T1000 (cell line): ENCODE data around the gene BARX2.

Experiments
- DNase-seq: peaks from one replicate; lab custom pipeline; 2025; ENCODE audit warnings: mixed read lengths; lab: John Stamatoyannopoulos, UW

The BARX2 gene

GRCh38 chr11:129402206-129403171, 26.8 kb downstream of the BARX2 start:
- no peak for DNase-seq

GRCh38 chr11:129404731-129405130, 29.1 kb downstream of the BARX2 start:
- no peak for DNase-seq

- no peak for DNase-seq
These were observed 33.3 kb downstream of the BARX2 start for GRCh38 chr11:129408865-129409444.

- DNase-seq, result no peak
These were observed 34.8 kb downstream of the BARX2 start for GRCh38 chr11:129410395-129410960.

- no peak for DNase-seq
These were observed 36.8 kb downstream of the BARX2 start for GRCh38 chr11:129412494-129412893.

- no peak for DNase-seq
These were observed 38.7 kb downstream of the BARX2 start for GRCh38 chr11:129414144-129414872.

GRCh38 chr11:129416080-129416820, 40.6 kb downstream of the BARX2 start:
- DNase-seq, result no peak

- no peak for DNase-seq
These were observed 41.8 kb downstream of the BARX2 start for GRCh38 chr11:129417458-129417857.

- DNase-seq, result no peak
These were observed 42.4 kb downstream of the BARX2 start for GRCh38 chr11:129418039-129418438.

- no peak for DNase-seq
These were observed 43.7 kb downstream of the BARX2 start for GRCh38 chr11:129419386-129419785.

- DNase-seq, result no peak
These were observed 47.8 kb downstream of the BARX2 start for GRCh38 chr11:129423426-129423825.

GRCh38 chr11:129425214-129425613, 49.6 kb downstream of the BARX2 start:
- DNase-seq, result no peak

GRCh38 chr11:129426038-129426437, 50.4 kb downstream of the BARX2 start:
- DNase-seq, result no peak

- DNase-seq, result no peak
These were observed 51.1 kb downstream of the BARX2 start for GRCh38 chr11:129426776-129427175.

- no peak for DNase-seq
These were observed 51.7 kb downstream of the BARX2 start for GRCh38 chr11:129427376-129427775.

GRCh38 chr11:129427816-129428406, 52.3 kb downstream of the BARX2 start:
- no peak for DNase-seq

- no peak for DNase-seq
These were observed 52.9 kb downstream of the BARX2 start for GRCh38 chr11:129428557-129428956.

GRCh38 chr11:129434641-129435498, 59.2 kb downstream of the BARX2 start:
- no peak for DNase-seq

GRCh38 chr11:129435499-129436245, 60.0 kb downstream of the BARX2 start:
- DNase-seq, result no peak
